H9 (cell line): ENCODE data around the gene OVOL2. TPM values are rescaled to one million over a fixed set of nuclear protein-coding genes. Genes with fewer than 3 reads are reported as not detected.

Experiments used
- DNase-seq: peaks from one replicate; pipeline ENCODE4 v3.0.0-alpha.2; 2017
- H2AFZ ChIP-seq: one replicate; pipeline ENCODE4 v1.6.1; 2013; ENCODE audit warnings: mild to moderate bottlenecking, low read length, control low read depth, moderate library complexity
- H2AK5ac ChIP-seq: 2 replicates; pipeline ENCODE4 v1.6.1; 2013; ENCODE audit warnings: low read length, control low read depth, mixed read lengths; ENCODE audit not compliant: insufficient read length
- H2BK120ac ChIP-seq: one replicate; pipeline ENCODE4 v1.6.1; 2013; ENCODE audit warnings: low read depth, mild to moderate bottlenecking, low read length, control low read depth, inconsistent platforms; ENCODE audit not compliant: poor library complexity, severe bottlenecking
- H2BK12ac ChIP-seq: 2 replicates; pipeline ENCODE4 v1.6.1; 2013; ENCODE audit warnings: low read length, control low read depth, mixed read lengths, low read depth; ENCODE audit not compliant: insufficient read length
- H2BK15ac ChIP-seq: 2 replicates; pipeline ENCODE4 v1.6.1; 2013; ENCODE audit warnings: low read depth, low read length, control low read depth
- H2BK20ac ChIP-seq: one replicate; pipeline ENCODE4 v1.6.1; 2013; ENCODE audit warnings: low read depth, mild to moderate bottlenecking, low read length, control low read depth, inconsistent platforms; ENCODE audit not compliant: poor library complexity, severe bottlenecking
- H2BK5ac ChIP-seq: 2 replicates; pipeline ENCODE4 v1.6.1; 2013; ENCODE audit warnings: low read length, control low read depth, mixed read lengths; ENCODE audit not compliant: insufficient read length
- H3K14ac ChIP-seq: 2 replicates; pipeline ENCODE4 v1.6.1; 2013; ENCODE audit warnings: low read length, control low read depth; ENCODE audit not compliant: insufficient read depth
- H3K18ac ChIP-seq: 2 replicates; pipeline ENCODE4 v1.6.1; 2013; ENCODE audit warnings: low read depth, mild to moderate bottlenecking, mixed read lengths, low read length, control low read depth; ENCODE audit not compliant: insufficient read length
- H3K23ac ChIP-seq: 2 replicates; pipeline ENCODE4 v1.6.1; 2013; ENCODE audit warnings: low read length, control low read depth, mixed read lengths, low read depth; ENCODE audit not compliant: insufficient read length
- H3K23me2 ChIP-seq: 2 replicates; pipeline ENCODE4 v1.6.1; 2013; ENCODE audit warnings: low read depth, mild to moderate bottlenecking, mixed read lengths, low read length, control low read depth; ENCODE audit not compliant: insufficient read length, poor library complexity, severe bottlenecking
- H3K27ac ChIP-seq: 2 replicates; pipeline ENCODE4 v1.5.1; 2013; ENCODE audit warnings: low read length, control low read depth, mixed read lengths, low read depth; ENCODE audit not compliant: insufficient read length
- H3K27me3 ChIP-seq: 2 replicates; pipeline ENCODE4 v1.6.1; 2013; ENCODE audit warnings: low read length, control low read depth, inconsistent platforms; ENCODE audit not compliant: insufficient read depth
- H3K4ac ChIP-seq: 2 replicates; pipeline ENCODE4 v1.6.1; 2013; ENCODE audit warnings: low read depth, mild to moderate bottlenecking, control low read depth, inconsistent platforms, low read length, moderate library complexity
- H3K4me1 ChIP-seq: 2 replicates; pipeline ENCODE4 v1.6.1; 2013; ENCODE audit warnings: low read length, control low read depth, inconsistent platforms; ENCODE audit not compliant: insufficient read depth
- H3K4me2 ChIP-seq: 2 replicates; pipeline ENCODE4 v1.6.1; 2013; ENCODE audit warnings: low read length, control low read depth, mixed read lengths; ENCODE audit not compliant: insufficient read length, insufficient read depth
- H3K56ac ChIP-seq: 2 replicates; pipeline ENCODE4 v1.6.1; 2013; ENCODE audit warnings: low read depth, mild to moderate bottlenecking, mixed read lengths, low read length, control low read depth; ENCODE audit not compliant: insufficient read length
- H3K79me1 ChIP-seq: 2 replicates; pipeline ENCODE4 v1.6.1; 2013; ENCODE audit warnings: low read depth, mild to moderate bottlenecking, moderate library complexity, low read length, control low read depth, inconsistent platforms; ENCODE audit not compliant: insufficient read depth, poor library complexity, severe bottlenecking
- H3K79me2 ChIP-seq: 2 replicates; pipeline ENCODE4 v1.6.1; 2013; ENCODE audit warnings: low read length, control low read depth, inconsistent platforms; ENCODE audit not compliant: insufficient read depth
- H3K9ac ChIP-seq: 2 replicates; pipeline ENCODE4 v1.6.1; 2013; ENCODE audit warnings: low read length, control low read depth, mixed read lengths; ENCODE audit not compliant: insufficient read length; ENCODE audit errors: extremely low read depth
- H3K9me3 ChIP-seq: one replicate; pipeline ENCODE4 v1.6.1; 2013; ENCODE audit warnings: low read depth, low read length, inconsistent platforms; ENCODE audit not compliant: control insufficient read depth
- H3T11ph ChIP-seq: one replicate; pipeline ENCODE4 v1.6.1; 2013; ENCODE audit warnings: mild to moderate bottlenecking, low read length, control low read depth, inconsistent platforms
- H4K20me1 ChIP-seq: one replicate; pipeline ENCODE4 v1.6.1; 2013; ENCODE audit not compliant: control insufficient read depth, insufficient read length, insufficient read depth
- H4K5ac ChIP-seq: 2 replicates; pipeline ENCODE4 v1.6.1; 2013; ENCODE audit warnings: low read depth, mild to moderate bottlenecking, mixed read lengths, low read length, control low read depth; ENCODE audit not compliant: insufficient read length
- H4K8ac ChIP-seq: replicated peaks from 2 replicates; pipeline ENCODE4 v1.6.1; 2013; ENCODE audit warnings: low read length, control low read depth, mixed read lengths, low read depth; ENCODE audit not compliant: insufficient read length
- H4K91ac ChIP-seq: 2 replicates; pipeline ENCODE4 v1.6.1; 2013; ENCODE audit warnings: low read depth, mild to moderate bottlenecking, moderate library complexity, mixed read lengths, low read length, control low read depth; ENCODE audit not compliant: insufficient read length
- H3K27ac Mint-ChIP-seq, 3 experiments: 2 replicates in 2 of 3; 3 replicates in 1 of 3; pipeline ENCODE4 v1.8.0; 2020 to 2021; ENCODE audit warnings: mixed read lengths in 3 of 3, mild to moderate bottlenecking in 1 of 3, moderate library complexity in 1 of 3
- H3K27me3 Mint-ChIP-seq: 2 replicates; pipeline ENCODE4 v1.8.0; 2021; ENCODE audit warnings: low read depth, mild to moderate bottlenecking, moderate library complexity, mixed read lengths
- H3K36me3 Mint-ChIP-seq, 3 experiments: 2 replicates in 2 of 3; 3 replicates in 1 of 3; pipeline ENCODE4 v1.8.0; 2020 to 2021; ENCODE audit warnings: low read depth in 3 of 3, mixed read lengths in 3 of 3; ENCODE audit not compliant: insufficient read depth in 1 of 3
- H3K4me1 Mint-ChIP-seq, 2 experiments: 2 replicates each; pipeline ENCODE4 v1.8.0; 2020; ENCODE audit warnings: mixed read lengths in 2 of 2
- H3K4me3 Mint-ChIP-seq, 2 experiments: 2 replicates in 1 of 2; 3 replicates in 1 of 2; pipeline ENCODE4 v1.8.0; 2020 to 2021; ENCODE audit warnings: mild to moderate bottlenecking in 2 of 2, mixed read lengths in 2 of 2, moderate library complexity in 1 of 2
- H3K9me3 Mint-ChIP-seq, 2 experiments: 2 replicates in 1 of 2; 3 replicates in 1 of 2; pipeline ENCODE4 v1.8.0; 2020; ENCODE audit warnings: mild to moderate bottlenecking in 2 of 2, mixed read lengths in 2 of 2, moderate library complexity in 1 of 2
- CTCF ChIP-seq: fragments of 200-600 bp; sonication (generic); conservative IDR thresholded peaks from 3 replicates; pipeline ENCODE4 v1.8.0; 2021; ENCODE audit warnings: antibody characterized with exemption, mild to moderate bottlenecking
- WGBS: extraction: QIAGEN DNeasy Blood & Tissue Kit; methylation state at CpG from one replicate; pipeline ENCODE4 v1.1.7; 2013; ENCODE audit warnings: missing lambda C conversion rate, low lambda C conversion rate, mixed read lengths; ENCODE audit not compliant: insufficient read length; ENCODE audit errors: extremely low coverage; 5-methylcytosine and 5-hydroxymethylcytosine counted together
- total RNA-seq: library from RNA; stranded (reverse); gene quantifications from 2 replicates; pipeline ENCODE4 v1.2.1, GENCODE V29; 2021

Gene OVOL2
- total RNA-seq, 1 experiment from 2014 or later: 5.8 TPM

- Mint-ChIP-seq H3K27ac (peak overlapping the region in 1 of 3 experiments; percentile 28; a peak in 2 of 7 replicates), H3K36me3 (no peaks in the 10 kb centered on the region; a peak in 1 of 7 replicates)
- no CpG with 5 or more reads among the region's 8 CpGs for WGBS
Observed at GRCh38 chr20:18004384-18005031, 53.2 kb downstream of the OVOL2 start.

More at GRCh38 chr20:18004384-18005031, 53.2 kb downstream of the OVOL2 start:
- Histone ChIP-seq H2AK5ac (no peak overlapping the region), H4K91ac (no peak overlapping the region), H3K56ac (no peak overlapping the region), H2BK15ac (no peak overlapping the region), H3K14ac (no peak overlapping the region), H3K79me2 (no peaks in the 10 kb centered on the region), H2BK12ac (no peak overlapping the region), H2BK120ac (no peak overlapping the region), H3K4me2 (no peak overlapping the region), H3K23me2 (no peaks in the 10 kb centered on the region), H3K27me3 (no peaks in the 10 kb centered on the region), H2AFZ (no peak overlapping the region), H3K79me1 (no peaks in the 10 kb centered on the region), H3K4ac (no peak overlapping the region), H3K27ac (no peak overlapping the region), H3K9me3 (no peaks in the 10 kb centered on the region), H3T11ph (no peak overlapping the region), H3K9ac (no peak overlapping the region), H4K8ac (no peak overlapping the region), H4K20me1 (no peaks in the 10 kb centered on the region), H2BK20ac (no peak overlapping the region), H2BK5ac (no peak overlapping the region), H4K5ac (no peak overlapping the region), H3K23ac (no peak overlapping the region), H3K18ac (no peak overlapping the region), H3K4me1 (no peaks in the 10 kb centered on the region; the same call in 1 of the 2 replicates)
- peaks cover 23 to 35% of the 10 kb centered on the region in 2 experiments for H3K4me1 Mint-ChIP-seq
- DNase-seq: no peak
- no peaks in the 10 kb centered on the region for H3K27me3 Mint-ChIP-seq
- no peaks in the 10 kb centered on the region for H3K9me3 Mint-ChIP-seq
- TF ChIP-seq CTCF: no peak
- H3K4me3 Mint-ChIP-seq: no peak overlapping the region
